ENCODE data around the gene RPL36.

- TF ChIP-seq CTCF (IDR thresholded peaks at IDR 0.05; ENCODE audit: insufficient read depth, low read depth, low read length) (no peak), EZH2 (IDR thresholded peaks at IDR 0.05; ENCODE audit: insufficient read depth, low read length) (no peak)
Observed at GRCh38 chr19:5698635-5699422, 8.7 kb downstream of the RPL36 start.
